Measurements from ENCODE around the gene GSX1.
"Not testable (repeated sequence)": the region's sequence is repeated elsewhere in the genome, so short reads cannot be mapped to it uniquely, and the experiment has no call there.

GSX1 gene

GRCh38 chr13:27792393-27793218 is at the start of gene GSX1:
Gene GSX1, plus strand, starts transcription at chr13:27792483. Its CDS starts 208 bp downstream, at chr13:27792691.
- DNase-seq = peak; percentile 77

- DNase-seq = no peak
Observed at GRCh38 chr13:27744801-27745200, 47.5 kb upstream of the GSX1 start.

- no peak for DNase-seq
Observed at GRCh38 chr13:27745301-27745700, 47.0 kb upstream of the GSX1 start.

- DNase-seq = not testable (repeated sequence)
Observed at GRCh38 chr13:27748143-27748542, 44.1 kb upstream of the GSX1 start.

GRCh38 chr13:27751953-27752532 is 40.2 kb upstream of the GSX1 start:
- no peak for DNase-seq

- DNase-seq = no peak
Observed at GRCh38 chr13:27765650-27766049, 26.6 kb upstream of the GSX1 start.

GRCh38 chr13:27770809-27771208 is 21.5 kb upstream of the GSX1 start:
- DNase-seq = no peak

- DNase-seq = no peak
Observed at GRCh38 chr13:27772651-27773425, 19.4 kb upstream of the GSX1 start.

- DNase-seq = no peak
Observed at GRCh38 chr13:27774169-27774568, 18.1 kb upstream of the GSX1 start.

GRCh38 chr13:27774651-27775050 is 17.6 kb upstream of the GSX1 start:
- no peak for DNase-seq

- DNase-seq = no peak
Observed at GRCh38 chr13:27775943-27776342, 16.3 kb upstream of the GSX1 start.

GRCh38 chr13:27782151-27782550 is 10.1 kb upstream of the GSX1 start:
- DNase-seq = no peak

GRCh38 chr13:27783111-27783510 is 9.2 kb upstream of the GSX1 start:
- no peak for DNase-seq

GRCh38 chr13:27788271-27788670 is 4.0 kb upstream of the GSX1 start:
- DNase-seq = no peak

- no peak for DNase-seq
Observed at GRCh38 chr13:27789153-27789494, 3.2 kb upstream of the GSX1 start.

GRCh38 chr13:27789495-27790303 is 2.6 kb upstream of the GSX1 start:
- peak; percentile 67 for DNase-seq

GRCh38 chr13:27790523-27790922 is 1.8 kb upstream of the GSX1 start:
- DNase-seq = no peak

GRCh38 chr13:27791146-27791900 is 960 bp upstream of the GSX1 start:
- no peak for DNase-seq

- DNase-seq = no peak
Observed at GRCh38 chr13:27791901-27792392, 336 bp upstream of the GSX1 start.

GRCh38 chr13:27793507-27794367 is 1.5 kb downstream of the GSX1 start:
- DNase-seq = no peak

GRCh38 chr13:27794368-27794691 is 2.0 kb downstream of the GSX1 start:
- DNase-seq = no peak
